WTC11 (cell line): ENCODE results near the gene ANXA5. TPM values are rescaled to one million over a fixed set of nuclear protein-coding genes. Genes with fewer than 3 reads are reported as not detected.

Source experiments
- ATAC-seq: fragments of 200-7000 bp; cut with Tn5 transposase; 2 replicates; pipeline ENCODE4 v1.10.0; 2021; ENCODE audit warnings: mild to moderate bottlenecking, moderate library complexity
- CTCF ChIA-PET: fragments of 300-600 bp; sonication (Branson Sonifier 250); formaldehyde crosslinking; loops from one replicate; lab custom pipeline; 2021; ENCODE audit warnings: antibody characterized with exemption; lab: Charles Lee
- POLR2A ChIA-PET: fragments of 350-600 bp; sonication (Branson Sonifier 250); formaldehyde crosslinking; loops from one replicate; lab custom pipeline; 2021; ENCODE audit warnings: antibody characterized with exemption; lab: Charles Lee
- DNase-seq: peaks from one replicate; pipeline ENCODE4 v3.0.0; 2021; ENCODE audit warnings: low spot score
- H3K27ac Mint-ChIP-seq: 2 replicates; pipeline ENCODE4 v1.8.0; 2021; ENCODE audit warnings: mixed read lengths
- H3K27me3 Mint-ChIP-seq: 2 replicates; pipeline ENCODE4 v1.8.0; 2021; ENCODE audit warnings: low read depth, mild to moderate bottlenecking, moderate library complexity, mixed read lengths
- H3K36me3 Mint-ChIP-seq: 2 replicates; pipeline ENCODE4 v1.8.0; 2021; ENCODE audit warnings: mixed read lengths
- H3K4me1 Mint-ChIP-seq: 2 replicates; pipeline ENCODE4 v1.8.0; 2022; ENCODE audit warnings: mixed read lengths
- H3K4me3 Mint-ChIP-seq: 2 replicates; pipeline ENCODE4 v1.8.0; 2021; ENCODE audit warnings: mild to moderate bottlenecking, moderate library complexity, mixed read lengths
- H3K9me3 Mint-ChIP-seq: 2 replicates; pipeline ENCODE4 v1.8.0; 2021; ENCODE audit warnings: mixed read lengths
- AFF4 ChIP-seq: sonication (generic); formaldehyde crosslinking; IDR thresholded peaks from 2 replicates; pipeline ENCODE4 v1.8.1; 2023; ENCODE audit warnings: mild to moderate bottlenecking, missing genetic modification reagents, borderline replicate concordance
- CBFB ChIP-seq: sonication (generic); formaldehyde crosslinking; IDR thresholded peaks from 2 replicates; pipeline ENCODE4 v1.8.1; 2022; ENCODE audit warnings: mild to moderate bottlenecking, low read depth, missing genetic modification reagents
- E2F1 ChIP-seq: sonication (generic); formaldehyde crosslinking; IDR thresholded peaks from 2 replicates; pipeline ENCODE4 v1.8.0; 2022; ENCODE audit warnings: mild to moderate bottlenecking, missing genetic modification reagents
- ELF4 ChIP-seq: sonication (generic); formaldehyde crosslinking; IDR thresholded peaks from 2 replicates; pipeline ENCODE4 v1.8.1; 2022; ENCODE audit warnings: low read depth, mild to moderate bottlenecking, moderate library complexity, missing genetic modification reagents
- EMX1 ChIP-seq: fragments of 250-450 bp; sonication (Bioruptor Pico); IDR thresholded peaks from 2 replicates; pipeline ENCODE4 v1.8.0; 2021; ENCODE audit warnings: mild to moderate bottlenecking
- ESRRA ChIP-seq: sonication (generic); formaldehyde crosslinking; IDR thresholded peaks from 2 replicates; pipeline ENCODE4 v1.8.1; 2022; ENCODE audit warnings: mild to moderate bottlenecking, missing genetic modification reagents, borderline replicate concordance
- GRHL2 ChIP-seq: fragments of 250-450 bp; sonication (Bioruptor Pico); IDR thresholded peaks from 2 replicates; pipeline ENCODE4 v1.8.0; 2022; ENCODE audit warnings: mild to moderate bottlenecking, moderate library complexity; ENCODE audit not compliant: insufficient replicate concordance, severe bottlenecking
- MYBL2 ChIP-seq: sonication (generic); formaldehyde crosslinking; IDR thresholded peaks from 2 replicates; pipeline ENCODE4 v1.8.1; 2023; ENCODE audit warnings: mild to moderate bottlenecking, moderate library complexity, missing genetic modification reagents
- NR2C2 ChIP-seq: sonication (generic); formaldehyde crosslinking; IDR thresholded peaks from 2 replicates; pipeline ENCODE4 v1.8.0; 2022; ENCODE audit warnings: mild to moderate bottlenecking, missing genetic modification reagents
- NR3C1 ChIP-seq: sonication (generic); formaldehyde crosslinking; conservative IDR thresholded peaks from 2 replicates; pipeline ENCODE4 v1.8.1; 2023; ENCODE audit warnings: low read depth, mild to moderate bottlenecking, missing genetic modification reagents
- RELA ChIP-seq: sonication (generic); formaldehyde crosslinking; IDR thresholded peaks from 2 replicates; pipeline ENCODE4 v1.8.1; 2022; ENCODE audit warnings: missing genetic modification reagents, mild to moderate bottlenecking, borderline replicate concordance
- SMAD4 ChIP-seq: sonication (generic); formaldehyde crosslinking; IDR thresholded peaks from 2 replicates; pipeline ENCODE4 v1.8.0; 2022; ENCODE audit warnings: mild to moderate bottlenecking, missing genetic modification reagents
- SOX15 ChIP-seq: fragments of 250-450 bp; sonication (Bioruptor Pico); IDR thresholded peaks from 2 replicates; pipeline ENCODE4 v1.9.0; 2021; ENCODE audit warnings: mild to moderate bottlenecking
- ZNF232 ChIP-seq: sonication (generic); formaldehyde crosslinking; IDR thresholded peaks from 2 replicates; pipeline ENCODE4 v1.8.0; 2022; ENCODE audit warnings: mild to moderate bottlenecking, missing genetic modification reagents
- ZNF416 ChIP-seq: fragments of 250-450 bp; sonication (Bioruptor Pico); IDR thresholded peaks from 2 replicates; pipeline ENCODE4 v1.9.0; 2021; ENCODE audit warnings: mild to moderate bottlenecking, inconsistent platforms
- ZNF423 ChIP-seq: fragments of 250-450 bp; sonication (Bioruptor Pico); IDR thresholded peaks from 2 replicates; pipeline ENCODE4 v2.1.2; 2022; ENCODE audit warnings: mild to moderate bottlenecking, moderate library complexity
- total RNA-seq: library from RNA; stranded (reverse); gene quantifications from 3 replicates; pipeline ENCODE4 v1.2.3, GENCODE V29; 2021
- TF ChIP-seq, protein P1 (sequence below): fragments of 250-450 bp; sonication (Bioruptor Pico); IDR thresholded peaks from 2 replicates; pipeline ENCODE4 v1.8.0; 2021; ENCODE audit warnings: mild to moderate bottlenecking
- TF ChIP-seq, protein P2 (sequence below): sonication (generic); formaldehyde crosslinking; IDR thresholded peaks from 2 replicates; pipeline ENCODE4 v1.8.1; 2022; ENCODE audit warnings: mild to moderate bottlenecking, moderate library complexity, missing genetic modification reagents
- TF ChIP-seq, protein P3 (sequence below): sonication (generic); formaldehyde crosslinking; IDR thresholded peaks from 2 replicates; pipeline ENCODE4 v1.8.1; 2022; ENCODE audit warnings: missing genetic modification reagents, borderline replicate concordance
- TF ChIP-seq, protein P4 (sequence below): fragments of 250-450 bp; sonication (Bioruptor Pico); IDR thresholded peaks from 2 replicates; pipeline ENCODE4 v1.9.0; 2021; ENCODE audit warnings: moderate library complexity, mild to moderate bottlenecking, inconsistent platforms, borderline replicate concordance

ANXA5 gene
- total RNA-seq, 1 experiment from 2014 or later, result 186 TPM

- TF ChIP-seq EMX1 (no peak), ELF4 (CRISPR knock-in tag) (no peak), AFF4 (CRISPR knock-in tag) (no peak), ZNF423 (CRISPR knock-in tag) (no peak), E2F1 (no peak), RELA (CRISPR knock-in tag) (no peak), GRHL2 (no peak), ZNF416 (CRISPR knock-in tag) (no peak)
- TF ChIP-seq, protein P1, sequence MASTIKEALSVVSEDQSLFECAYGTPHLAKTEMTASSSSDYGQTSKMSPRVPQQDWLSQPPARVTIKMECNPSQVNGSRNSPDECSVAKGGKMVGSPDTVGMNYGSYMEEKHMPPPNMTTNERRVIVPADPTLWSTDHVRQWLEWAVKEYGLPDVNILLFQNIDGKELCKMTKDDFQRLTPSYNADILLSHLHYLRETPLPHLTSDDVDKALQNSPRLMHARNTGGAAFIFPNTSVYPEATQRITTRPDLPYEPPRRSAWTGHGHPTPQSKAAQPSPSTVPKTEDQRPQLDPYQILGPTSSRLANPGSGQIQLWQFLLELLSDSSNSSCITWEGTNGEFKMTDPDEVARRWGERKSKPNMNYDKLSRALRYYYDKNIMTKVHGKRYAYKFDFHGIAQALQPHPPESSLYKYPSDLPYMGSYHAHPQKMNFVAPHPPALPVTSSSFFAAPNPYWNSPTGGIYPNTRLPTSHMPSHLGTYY, result no peak
- TF ChIP-seq, protein P2, sequence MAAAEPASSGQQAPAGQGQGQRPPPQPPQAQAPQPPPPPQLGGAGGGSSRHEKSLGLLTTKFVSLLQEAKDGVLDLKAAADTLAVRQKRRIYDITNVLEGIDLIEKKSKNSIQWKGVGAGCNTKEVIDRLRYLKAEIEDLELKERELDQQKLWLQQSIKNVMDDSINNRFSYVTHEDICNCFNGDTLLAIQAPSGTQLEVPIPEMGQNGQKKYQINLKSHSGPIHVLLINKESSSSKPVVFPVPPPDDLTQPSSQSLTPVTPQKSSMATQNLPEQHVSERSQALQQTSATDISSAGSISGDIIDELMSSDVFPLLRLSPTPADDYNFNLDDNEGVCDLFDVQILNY (CRISPR knock-in tag), result no peak
- TF ChIP-seq, protein P3, sequence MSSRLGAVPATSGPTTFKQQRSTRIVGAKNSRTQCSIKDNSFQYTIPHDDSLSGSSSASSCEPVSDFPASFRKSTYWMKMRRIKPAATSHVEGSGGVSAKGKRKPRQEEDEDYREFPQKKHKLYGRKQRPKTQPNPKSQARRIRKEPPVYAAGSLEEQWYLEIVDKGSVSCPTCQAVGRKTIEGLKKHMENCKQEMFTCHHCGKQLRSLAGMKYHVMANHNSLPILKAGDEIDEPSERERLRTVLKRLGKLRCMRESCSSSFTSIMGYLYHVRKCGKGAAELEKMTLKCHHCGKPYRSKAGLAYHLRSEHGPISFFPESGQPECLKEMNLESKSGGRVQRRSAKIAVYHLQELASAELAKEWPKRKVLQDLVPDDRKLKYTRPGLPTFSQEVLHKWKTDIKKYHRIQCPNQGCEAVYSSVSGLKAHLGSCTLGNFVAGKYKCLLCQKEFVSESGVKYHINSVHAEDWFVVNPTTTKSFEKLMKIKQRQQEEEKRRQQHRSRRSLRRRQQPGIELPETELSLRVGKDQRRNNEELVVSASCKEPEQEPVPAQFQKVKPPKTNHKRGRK (CRISPR knock-in tag), result no peak
- TF ChIP-seq, all 79 proteins: peak for 0
- ChIA-PET CTCF (no interaction called here), POLR2A (no interaction called here)
- Mint-ChIP-seq H3K9me3 (no peaks in the 10 kb centered on the region), H3K36me3 (peaks cover 22% of the 10 kb centered on the region), H3K27me3 (no peaks in the 10 kb centered on the region), H3K4me3 (no peak overlapping the region), H3K4me1 (peaks cover 14% of the 10 kb centered on the region), H3K27ac (no peak overlapping the region)
- ATAC-seq (no peak), DNase-seq (no peak)
Measured at GRCh38 chr4:121688701-121689100, 8.1 kb downstream of the ANXA5 start.

GRCh38 chr4:121688261-121688660 lies 8.5 kb downstream of the ANXA5 start:
- DNase-seq (no peak), ATAC-seq (no peak)
- Mint-ChIP-seq H3K9me3 (no peaks in the 10 kb centered on the region), H3K36me3 (peaks cover 22% of the 10 kb centered on the region), H3K27ac (no peak overlapping the region), H3K27me3 (no peaks in the 10 kb centered on the region), H3K4me3 (no peak overlapping the region), H3K4me1 (peaks cover 16% of the 10 kb centered on the region)
- TF ChIP-seq ESRRA (CRISPR knock-in tag) (no peak), ZNF232 (CRISPR knock-in tag) (no peak), SMAD4 (CRISPR knock-in tag) (no peak), CBFB (CRISPR knock-in tag) (no peak), MYBL2 (CRISPR knock-in tag) (no peak), NR2C2 (no peak), NR3C1 (no peak), SOX15 (CRISPR knock-in tag) (no peak)
- TF ChIP-seq, protein P4, sequence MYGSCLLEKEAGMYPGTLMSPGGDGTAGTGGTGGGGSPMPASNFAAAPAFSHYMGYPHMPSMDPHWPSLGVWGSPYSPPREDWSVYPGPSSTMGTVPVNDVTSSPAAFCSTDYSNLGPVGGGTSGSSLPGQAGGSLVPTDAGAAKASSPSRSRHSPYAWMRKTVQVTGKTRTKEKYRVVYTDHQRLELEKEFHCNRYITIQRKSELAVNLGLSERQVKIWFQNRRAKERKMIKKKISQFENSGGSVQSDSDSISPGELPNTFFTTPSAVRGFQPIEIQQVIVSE (CRISPR knock-in tag), result no peak
- POLR2A ChIA-PET, result no interaction called here
- CTCF ChIA-PET, result no interaction called here
